Measurements from ENCODE around the gene OPHN1. TPM values are rescaled to one million over a fixed set of nuclear protein-coding genes. Genes with fewer than 3 reads are reported as not detected.

Gene OPHN1
- total RNA-seq, 1 donor from 2014 or later, result 17.9 TPM

GRCh38 chrX:68059469-68059868, 373.8 kb downstream of the OPHN1 start:
- DNase-seq, result no peak

- no peak for DNase-seq
Measured at GRCh38 chrX:68049466-68049865, 383.8 kb downstream of the OPHN1 start.

- DNase-seq, result no peak
Measured at GRCh38 chrX:68048774-68049173, 384.5 kb downstream of the OPHN1 start.

DNA sequence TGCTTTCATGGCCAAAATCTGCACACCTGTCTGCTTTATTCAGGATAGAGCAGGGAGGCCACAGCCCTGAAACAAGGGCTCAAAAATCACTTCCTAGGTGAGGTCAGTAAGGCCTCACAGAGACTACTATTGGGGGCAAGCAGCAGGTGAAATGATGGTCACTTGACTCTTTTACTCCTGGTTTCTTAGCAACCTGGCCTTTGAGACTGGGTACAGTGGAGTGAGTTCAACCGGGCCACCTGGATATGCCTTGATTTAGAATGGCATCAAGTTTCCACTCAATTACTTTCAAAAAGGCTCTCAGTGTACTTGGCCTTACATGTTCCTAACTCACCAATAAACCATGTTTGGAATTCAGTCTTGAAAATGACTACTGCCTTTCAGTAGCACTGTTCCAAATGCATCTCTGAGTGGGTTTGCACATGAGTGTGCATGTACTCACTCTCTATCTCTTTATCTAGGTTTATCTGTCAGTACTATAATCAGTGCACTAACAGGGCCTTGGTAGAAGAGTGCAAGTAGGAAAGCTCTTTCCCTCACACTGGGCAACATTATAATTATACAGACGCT, 388.2 kb downstream of the OPHN1 start:
- DNase-seq, result no peak

- no peak for DNase-seq
Measured at GRCh38 chrX:68043713-68044438, 389.4 kb downstream of the OPHN1 start.

GRCh38 chrX:68041110-68041509, 392.2 kb downstream of the OPHN1 start:
- no peak for DNase-seq

DNA sequence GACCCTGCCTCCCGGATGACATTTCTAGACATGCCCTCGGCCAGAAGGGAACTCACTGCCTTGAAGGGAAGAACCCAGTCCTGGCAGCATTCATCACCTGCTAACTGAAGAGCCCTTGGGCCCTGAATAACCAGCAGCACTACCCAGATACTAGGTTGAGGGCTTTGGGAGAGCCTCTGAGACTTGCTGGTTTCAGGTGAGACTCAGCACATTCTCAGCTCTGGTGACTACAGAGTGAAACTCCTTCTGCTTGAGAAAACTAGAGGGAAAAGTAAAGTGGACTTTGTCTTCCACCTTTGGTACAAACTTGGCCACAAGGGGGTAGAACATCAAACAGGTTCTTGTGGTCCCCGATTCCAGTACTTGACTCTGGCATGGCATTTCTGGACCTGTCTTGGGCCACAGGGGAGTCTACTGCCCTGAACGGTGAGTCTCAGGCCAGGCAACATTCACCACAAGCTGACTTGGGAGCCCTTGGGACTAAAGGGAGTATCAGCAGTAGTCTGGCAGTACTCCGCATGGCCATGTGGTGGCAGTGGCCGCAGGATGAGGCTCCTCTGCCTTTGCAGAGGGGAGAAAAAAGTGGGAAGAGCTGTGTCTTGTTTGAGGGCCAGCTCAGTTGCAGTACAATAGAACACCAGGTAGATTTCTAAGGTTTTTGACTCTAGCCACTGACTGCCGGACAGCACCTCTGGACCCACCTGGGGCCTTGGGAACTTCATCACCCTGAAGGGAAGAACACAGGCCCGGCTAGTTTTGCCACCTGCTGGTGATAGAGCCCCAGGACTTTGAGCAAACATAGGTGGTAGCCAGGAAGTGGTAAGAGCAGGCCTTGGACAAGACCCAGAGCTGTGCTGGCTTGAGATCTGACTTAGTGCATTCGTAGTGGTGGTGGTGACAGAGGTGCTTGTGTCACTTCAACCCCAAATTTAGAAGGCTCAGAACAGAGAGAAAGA, 414.8 kb downstream of the OPHN1 start:
- DNase-seq, result no peak

- no peak for DNase-seq
Measured at GRCh38 chrX:67998540-67998939, 434.8 kb downstream of the OPHN1 start.

Small RNA genes lying within 50 kb of the gene (small RNA-seq; reads per million reads assigned to genes)
- gene RF00019 (ENCODE audit: low replicate concordance), result not detected
- not detected for gene RNU6-1225P (ENCODE audit: low replicate concordance)

Other genes with a start within 250 kb of the OPHN1 start
- gene YIPF6, start 65.6 kb upstream of the OPHN1 start, total RNA-seq, result 27.6 TPM
- gene STARD8, start 214.2 kb upstream of the OPHN1 start, total RNA-seq, result 4.5 TPM